CD1c-positive myeloid dendritic cell (primary cell): ENCODE data around the gene VIM.
A peak's percentile ranks its signal among the peaks of the same experiment; 100 is the strongest.
"Not testable (repeated sequence)": the region's sequence is repeated elsewhere in the genome, so short reads cannot be mapped to it uniquely, and the experiment has no call there.

ENCODE experiments used
- DNase-seq: peaks from one replicate; pipeline ENCODE4 v3.0.0-alpha.2; 2016; ENCODE audit errors: extremely low spot score

VIM gene

DNA sequence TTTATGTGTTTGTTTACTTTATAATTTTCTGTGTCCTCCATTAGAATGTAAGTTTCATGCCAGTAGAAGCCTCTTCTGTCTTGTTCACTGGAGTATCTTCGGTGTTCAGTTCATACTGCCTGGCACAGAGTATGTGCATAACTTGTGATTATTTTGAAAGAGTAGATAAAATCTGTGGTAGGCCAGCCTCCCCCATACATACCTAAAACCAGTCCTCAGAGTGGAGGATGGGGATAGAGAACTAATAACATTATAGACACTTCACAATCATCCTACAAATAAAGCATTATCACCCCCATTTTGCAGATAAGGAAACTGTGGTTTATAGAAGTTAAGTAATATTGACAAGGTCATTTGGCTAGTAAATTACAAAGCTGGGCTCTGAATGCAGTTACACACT is 28.0 kb downstream of the VIM start:
- DNase-seq, result no peak

DNA sequence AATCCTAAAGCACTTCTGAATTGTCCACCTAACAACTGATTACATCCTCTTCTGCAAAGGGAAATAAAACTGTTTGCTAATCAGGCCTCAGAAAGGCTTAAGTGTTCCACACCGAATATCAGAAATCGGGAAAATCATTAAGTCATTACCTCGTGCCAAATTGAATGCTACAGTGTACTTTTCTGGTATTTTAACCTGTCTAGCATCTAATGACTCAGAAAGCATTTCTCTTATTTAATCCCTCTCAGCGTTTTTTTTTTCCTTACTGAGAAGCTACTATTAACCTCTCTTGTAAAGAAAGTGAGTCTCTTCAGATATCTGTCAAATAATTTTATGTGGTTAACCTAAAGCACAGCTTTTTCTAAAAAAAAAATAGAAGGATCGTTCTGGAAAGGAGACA is 28.6 kb downstream of the VIM start:
- no peak for DNase-seq

DNA sequence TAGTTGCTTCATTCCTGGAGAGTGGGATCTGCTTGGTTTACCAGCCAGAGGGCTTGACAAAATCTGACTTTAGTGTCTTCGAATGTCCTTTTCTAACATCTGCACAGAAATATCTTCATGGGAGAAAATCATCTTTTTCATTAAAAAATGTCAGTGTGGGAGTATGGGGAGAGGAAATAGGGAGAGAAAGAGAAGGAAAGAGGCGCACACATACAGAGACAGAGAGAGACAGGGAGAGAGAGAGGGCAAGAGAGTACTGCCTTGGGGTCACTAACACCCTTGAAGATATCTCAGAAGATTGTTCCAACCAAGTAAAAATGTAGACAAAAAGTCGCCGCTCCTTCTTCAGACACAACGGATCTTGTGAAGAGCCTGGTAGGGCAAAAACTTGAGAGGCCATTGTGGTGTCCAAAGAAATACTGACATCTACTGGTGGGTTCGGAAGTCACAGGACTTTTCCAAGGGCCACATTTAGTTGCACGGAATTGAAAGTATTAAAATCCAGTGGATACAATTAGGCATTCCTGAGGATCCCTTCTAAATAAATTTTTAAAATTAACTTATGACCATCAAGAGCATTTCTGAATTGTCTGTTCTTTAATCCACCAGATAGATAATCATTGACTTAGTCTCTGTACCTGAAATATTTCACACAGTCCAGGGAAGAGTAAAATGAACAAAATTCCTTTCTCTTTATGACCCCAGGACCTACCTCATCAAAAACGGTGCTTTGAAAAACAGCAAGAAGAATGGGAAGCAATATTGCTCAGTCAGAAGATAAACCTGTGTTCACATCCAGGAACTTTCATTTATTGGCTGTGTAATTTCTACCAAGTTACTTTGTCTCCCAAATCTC is 29.7 kb downstream of the VIM start:
- DNase-seq, result peak; percentile 82

DNA sequence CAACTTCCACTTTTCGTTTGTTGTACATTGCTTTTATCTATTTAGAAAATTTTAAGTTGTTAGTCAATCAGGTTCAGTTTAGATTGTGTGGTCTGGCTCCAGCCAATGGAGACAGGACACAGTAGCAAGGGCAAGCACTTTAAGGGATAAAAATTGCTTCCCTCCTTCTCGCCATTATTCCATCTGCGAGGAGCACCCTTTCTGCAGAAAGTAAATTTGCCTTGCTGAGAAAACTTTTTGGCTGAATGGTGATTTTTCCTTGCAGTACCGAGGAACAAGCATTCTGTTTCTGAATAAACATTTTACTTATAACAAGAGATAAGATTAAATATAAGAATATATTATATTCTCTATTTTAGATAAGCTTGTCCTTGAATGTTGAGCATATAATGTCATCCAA is 34.5 kb downstream of the VIM start:
- no peak for DNase-seq

DNA sequence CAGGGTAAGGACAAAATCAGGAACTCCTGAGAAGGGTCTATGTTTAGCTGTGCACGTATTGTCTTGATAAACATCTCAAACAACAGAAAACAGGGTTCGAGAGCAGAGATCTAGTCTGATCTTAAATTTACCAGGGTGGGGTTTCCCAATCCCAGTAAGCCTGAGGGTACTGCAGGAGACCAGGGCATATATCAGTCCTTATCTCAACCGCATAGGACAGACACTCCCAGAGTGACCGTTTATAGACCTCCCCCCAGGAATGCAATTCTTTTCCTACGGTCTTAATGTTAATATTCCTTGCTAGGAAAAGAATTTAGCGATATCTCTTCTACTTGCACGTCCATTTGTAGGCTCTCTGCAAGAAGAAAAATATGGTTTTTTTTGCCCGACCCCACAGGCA is 35.5 kb downstream of the VIM start:
- no peak for DNase-seq

DNA sequence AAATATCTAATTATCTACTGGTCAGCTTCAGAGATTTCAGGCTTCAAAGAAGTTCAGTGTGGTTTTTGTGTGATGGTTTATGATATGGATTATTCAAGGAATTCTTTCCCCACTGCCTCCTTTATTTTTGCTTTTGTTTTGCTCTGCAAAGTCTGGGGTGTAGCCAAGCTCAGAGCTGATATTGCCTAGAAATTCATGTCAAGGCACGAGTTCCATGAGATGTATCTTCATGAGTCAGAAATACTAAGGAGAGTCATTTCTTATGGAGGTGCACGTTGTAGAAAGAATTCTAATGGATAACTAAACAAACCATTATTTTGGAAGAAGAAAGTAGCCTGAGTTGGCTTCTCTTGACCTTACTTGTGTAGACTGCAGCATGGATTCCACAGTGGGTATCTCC is 37.4 kb downstream of the VIM start:
- DNase-seq, result no peak

DNA sequence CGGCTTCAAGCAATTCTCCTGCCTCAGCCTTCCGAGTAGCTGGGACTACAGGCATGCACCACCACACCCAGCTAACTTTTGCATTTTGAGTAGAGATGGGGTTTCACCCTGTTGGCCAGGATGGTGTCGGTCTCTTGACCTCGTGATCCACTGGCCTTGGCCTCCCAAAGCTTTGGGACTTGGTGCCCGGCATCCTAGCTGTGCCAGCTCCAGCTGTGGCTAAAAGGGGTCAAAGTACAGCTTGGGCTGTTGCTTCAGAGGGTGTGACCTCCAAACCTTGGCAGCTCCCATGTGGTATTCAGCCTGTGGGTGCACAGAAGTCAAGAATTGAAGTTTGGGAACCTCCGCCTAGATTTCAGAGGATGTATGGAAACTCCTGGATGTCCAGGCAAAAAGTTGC is 38.5 kb downstream of the VIM start:
- DNase-seq, result not testable (repeated sequence)

DNA sequence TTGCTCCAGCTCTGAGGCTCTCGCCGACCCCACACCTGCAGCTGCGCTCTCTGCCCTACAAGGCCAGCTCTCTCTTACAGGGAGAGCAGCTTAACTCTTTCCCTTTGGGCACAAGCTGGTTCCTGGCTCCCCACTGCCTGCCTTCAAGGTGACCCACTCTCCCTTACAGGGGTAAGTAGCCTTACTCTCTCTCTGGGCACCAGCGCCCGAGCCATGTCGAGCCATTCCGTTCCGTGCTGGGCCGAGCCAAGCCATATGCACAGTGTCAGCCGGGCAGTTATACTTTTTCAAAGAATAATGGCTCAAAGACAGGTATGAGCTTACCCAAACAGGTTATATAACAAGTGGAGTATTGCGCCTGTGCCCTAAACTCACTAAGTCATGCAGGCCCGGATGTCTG is 44.6 kb downstream of the VIM start:
- DNase-seq, result no peak

DNA sequence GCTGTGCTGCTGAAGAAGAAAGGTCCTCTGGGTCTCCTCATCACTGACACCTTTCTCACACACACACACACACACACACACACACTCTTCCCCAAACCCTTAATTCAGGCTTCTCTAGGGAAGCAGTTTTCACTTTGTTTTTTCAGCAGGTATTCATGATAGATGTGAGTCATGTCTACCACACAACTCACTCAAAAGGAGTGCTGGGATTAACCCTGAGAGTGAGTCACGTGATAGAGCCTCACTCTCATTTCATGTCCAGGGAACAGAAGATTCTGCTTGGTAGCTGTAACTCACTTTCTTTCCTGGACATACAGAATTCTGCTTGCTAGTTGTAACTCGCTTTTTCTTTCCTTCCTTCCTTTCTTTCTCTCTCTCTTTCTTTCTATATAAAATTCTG is 45.4 kb downstream of the VIM start:
- DNase-seq, result no peak

DNA sequence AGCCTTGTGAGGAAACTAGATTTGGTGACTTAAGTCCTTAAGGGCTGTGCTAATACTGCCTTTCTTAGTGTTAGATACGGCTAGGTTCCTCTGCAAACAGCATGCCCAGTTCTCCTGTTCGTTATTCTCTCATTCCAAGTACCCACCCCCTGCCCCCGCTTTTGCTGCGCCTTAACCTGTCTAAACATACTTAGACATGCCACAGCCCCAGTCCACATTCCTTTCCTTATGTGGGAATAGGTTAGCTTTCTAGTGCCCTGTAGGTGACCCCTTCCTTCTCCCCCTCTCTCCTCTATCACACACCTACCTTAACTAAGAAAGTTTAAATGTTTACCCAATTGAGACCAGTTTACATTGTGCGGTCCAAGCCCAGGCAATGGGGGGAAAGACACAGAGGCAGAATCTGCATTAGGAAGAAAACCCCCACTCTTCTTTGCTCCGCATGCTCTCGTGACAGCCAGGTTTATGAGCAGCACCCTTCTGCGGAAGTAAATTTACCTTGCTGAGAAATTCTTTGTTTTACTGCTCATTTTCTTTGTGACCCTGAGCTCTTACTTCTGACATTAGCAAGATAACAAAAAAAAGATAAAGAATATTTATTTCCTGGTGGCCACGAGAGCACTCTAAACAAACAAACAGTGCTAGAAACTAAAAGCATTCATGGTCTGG is 48.8 kb downstream of the VIM start:
- no peak for DNase-seq

DNA sequence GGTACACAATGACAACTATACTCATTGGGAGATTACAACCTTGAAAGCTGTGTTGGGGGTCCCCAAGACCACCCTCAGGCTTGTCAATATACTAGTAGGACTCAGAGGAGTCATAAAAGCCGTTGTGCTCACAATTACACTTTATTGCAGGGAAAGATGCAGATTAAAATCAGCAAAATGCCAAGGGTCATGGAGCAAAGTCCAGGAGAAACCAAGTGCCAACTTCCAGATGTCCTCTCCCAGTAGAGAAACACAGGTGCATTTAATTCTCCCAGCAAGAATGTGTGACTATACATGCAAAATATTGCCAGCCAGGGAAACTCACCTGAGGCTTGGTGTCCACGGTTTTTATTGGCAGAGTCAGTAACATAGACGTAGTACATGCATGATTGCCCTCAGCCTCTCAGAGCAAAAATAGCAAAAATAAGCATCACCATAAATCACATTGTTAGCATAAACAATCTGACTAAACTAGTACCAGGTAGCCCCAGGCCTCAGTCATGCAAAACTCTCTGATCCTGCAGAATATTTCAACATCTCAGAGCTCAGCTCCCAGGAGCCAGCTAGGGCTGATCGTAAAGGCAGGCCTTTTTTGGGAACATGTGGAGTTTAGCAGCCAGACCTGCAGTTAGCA is 50.7 kb downstream of the VIM start:
- DNase-seq, result no peak

DNA sequence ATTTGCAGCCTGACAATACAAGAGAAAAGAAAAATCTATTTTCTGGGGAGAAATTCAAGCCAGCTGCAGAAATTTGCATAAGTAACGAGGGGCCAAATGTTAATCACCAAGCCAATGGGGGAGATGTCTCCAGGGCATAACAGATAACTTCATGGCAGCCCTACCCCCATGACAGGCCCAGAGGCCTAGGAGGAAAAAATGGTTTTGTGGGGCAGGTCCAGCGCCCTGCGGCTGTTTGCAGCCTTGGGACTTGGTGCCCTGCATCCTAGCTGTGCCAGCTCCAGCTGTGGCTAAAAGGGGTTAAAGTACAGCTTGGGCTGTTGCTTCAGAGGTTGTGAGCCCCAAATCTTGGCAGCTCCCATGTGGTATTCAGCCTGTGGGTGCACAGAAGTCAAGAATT is 54.3 kb downstream of the VIM start:
- no peak for DNase-seq

DNA sequence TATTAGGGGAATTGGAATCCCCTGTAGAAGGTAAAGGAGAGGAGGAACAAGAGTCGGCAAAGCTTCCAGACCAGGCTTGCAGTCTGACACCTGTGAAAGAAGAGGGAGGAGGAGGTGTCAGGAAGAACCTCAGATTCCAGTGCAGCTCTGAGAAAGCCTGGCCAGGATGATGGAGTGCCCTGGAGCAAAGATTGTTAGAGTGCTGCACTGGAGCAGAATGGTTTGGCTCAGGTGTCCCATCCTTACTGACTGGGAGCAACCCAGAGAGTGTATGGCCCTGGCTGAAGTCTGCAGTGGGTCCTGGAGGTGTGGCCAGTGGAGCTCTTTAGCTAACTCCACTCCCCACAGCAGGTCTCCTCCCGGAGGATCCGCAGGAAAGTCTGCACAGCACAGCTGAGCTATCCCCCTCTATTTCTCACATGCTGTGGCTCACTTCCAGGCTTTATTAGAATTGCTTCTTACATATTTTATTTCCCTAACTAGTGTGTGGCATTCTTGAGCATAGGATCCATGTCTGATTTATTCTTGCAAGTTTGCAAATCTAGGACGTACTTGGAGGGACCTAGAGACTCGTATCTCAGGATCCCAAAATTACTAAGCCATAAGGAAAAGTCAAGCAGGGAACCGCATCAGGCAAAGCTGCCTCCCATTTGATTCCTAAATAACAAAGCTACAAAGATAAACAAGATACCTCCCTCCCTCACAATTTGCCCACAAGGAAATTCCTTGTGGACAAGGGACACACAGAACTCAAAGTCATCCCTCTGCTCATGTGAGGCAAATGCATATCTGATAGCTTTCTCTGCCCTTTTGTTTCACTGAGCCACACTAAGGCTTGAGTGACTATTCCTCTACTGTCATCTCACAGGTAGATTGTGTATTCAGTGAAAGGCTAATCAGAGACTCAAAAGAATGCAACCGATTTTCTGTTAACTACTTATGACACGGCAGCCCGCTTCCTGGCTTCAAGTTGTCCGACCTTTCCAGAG is 58.8 kb downstream of the VIM start:
- DNase-seq, result no peak
